HepG2 (cell line): ENCODE data around the gene PTPMT1. TPM values are rescaled to one million over a fixed set of nuclear protein-coding genes. Genes with fewer than 3 reads are reported as not detected.

Source experiments
- ATAC-seq: fragments of 200-7000 bp; cut with Tn5 transposase; 3 replicates; pipeline ENCODE4 v1.9.1; 2020; ENCODE audit warnings: mild to moderate bottlenecking, moderate library complexity
- BruUV-seq: library from RNA; stranded (reverse); fragments of 400-500 nt; replicated peaks from 2 replicates; lab custom pipeline; 2021; lab: Mats Ljungman, UMichigan
- CTCF ChIA-PET: fragments of 300-600 bp; formaldehyde crosslinking; extraction: SDS; loops from one replicate; lab custom pipeline; 2021; ENCODE audit warnings: low total read pairs, inconsistent platforms, low intra/inter-chr PET ratio; lab: Yijun Ruan, JAX
- POLR2A ChIA-PET: fragments of 350-600 bp; sonication (Branson Sonifier 250); formaldehyde crosslinking; loops from one replicate; lab custom pipeline; 2020; ENCODE audit warnings: antibody characterized with exemption, inconsistent platforms; lab: Yijun Ruan, JAX
- DNase-seq: peaks from one replicate; pipeline ENCODE4 v3.0.0-alpha.2; 2015; ENCODE audit warnings: low spot score
- FAIRE-seq: peaks from 3 replicates; lab custom pipeline; 2011; peaks lifted over from hg19 to GRCh38; lab: Jason Lieb, UNC
- H2AFZ ChIP-seq: one replicate; pipeline ENCODE4 v1.6.1; 2011; ENCODE audit warnings: low read length, inconsistent platforms
- H3K27ac ChIP-seq: fragments of 300-600 bp; 3 replicates; pipeline ENCODE4 v1.8.0; 2011; ENCODE audit warnings: mixed run types, mild to moderate bottlenecking, mixed read lengths, low read length, inconsistent platforms; ENCODE audit not compliant: insufficient read depth; ENCODE audit errors: extremely low read length
- H3K27me3 ChIP-seq, 2 experiments: fragments of 200-600 bp in 1 of 2; 2 replicates in 1 of 2; 3 replicates in 1 of 2; pipeline versions ENCODE4 v1.6.0 to v1.8.0; 2011; ENCODE audit warnings: low read length in 2 of 2, mild to moderate bottlenecking in 2 of 2, moderate library complexity in 2 of 2, inconsistent platforms in 1 of 2; ENCODE audit not compliant: insufficient read depth in 2 of 2, control insufficient read depth in 1 of 2
- H3K36me3 ChIP-seq, 2 experiments: fragments of 200-600 bp in 1 of 2; replicated peaks in 1 of 2; 2 replicates in 1 of 2; 3 replicates in 1 of 2; pipeline versions ENCODE4 v1.5.1 to v1.8.0; 2011; ENCODE audit warnings: low read length in 2 of 2, inconsistent platforms in 1 of 2; ENCODE audit not compliant: insufficient read depth in 2 of 2, control insufficient read depth in 1 of 2
- H3K4me1 ChIP-seq: 2 replicates; pipeline ENCODE4 v1.5.1; 2012; ENCODE audit warnings: low read length, inconsistent platforms; ENCODE audit not compliant: insufficient read depth
- H3K4me2 ChIP-seq: 2 replicates; pipeline ENCODE4 v1.6.0; 2011; ENCODE audit warnings: low read depth, low read length, inconsistent platforms
- H3K4me3 ChIP-seq, 3 experiments: fragments of 200-600 bp in 1 of 3; sonication (generic), shearing (Covaris generic) in 1 of 3; replicated peaks in 1 of 3; 2 replicates each; pipeline ENCODE4 v1.5.1; 2011 to 2016; ENCODE audit warnings: low read length in 3 of 3, inconsistent platforms in 2 of 3, low read depth in 2 of 3, mild to moderate bottlenecking in 2 of 3, control low read depth in 1 of 3, mixed read lengths in 1 of 3; ENCODE audit not compliant: insufficient read depth in 1 of 3
- H3K79me2 ChIP-seq: one replicate; pipeline ENCODE4 v1.6.1; 2011; ENCODE audit warnings: low read length, inconsistent platforms; ENCODE audit not compliant: insufficient read depth
- H3K9ac ChIP-seq: 2 replicates; pipeline ENCODE4 v1.6.0; 2011; ENCODE audit warnings: mild to moderate bottlenecking, low read depth, low read length, inconsistent platforms; ENCODE audit not compliant: insufficient read depth
- H3K9me3 ChIP-seq: 2 replicates; pipeline ENCODE4 v1.5.1; 2012; ENCODE audit warnings: mild to moderate bottlenecking, low read length
- H4K20me1 ChIP-seq: 2 replicates; pipeline ENCODE4 v1.6.0; 2011; ENCODE audit warnings: inconsistent platforms, mild to moderate bottlenecking, low read length, moderate library complexity; ENCODE audit not compliant: insufficient read depth
- ETV5 ChIP-seq: IDR thresholded peaks from 2 replicates; pipeline ENCODE4 v1.6.1; 2018; ENCODE audit warnings: missing biosample characterization, missing genetic modification reagents, inconsistent platforms, borderline replicate concordance
- HMG20A ChIP-seq: IDR thresholded peaks from 2 replicates; pipeline ENCODE4 v1.6.1; 2016; ENCODE audit warnings: borderline replicate concordance
- IKZF4 ChIP-seq: sonication (generic); formaldehyde crosslinking; IDR thresholded peaks from 2 replicates; pipeline ENCODE4 v1.5.1; 2020; ENCODE audit warnings: borderline replicate concordance, mild to moderate bottlenecking, low read depth, missing genetic modification reagents; ENCODE audit errors: not compliant biosample characterization
- KAT2B ChIP-seq: fragments of 150-350 bp; IDR thresholded peaks from 2 replicates; pipeline ENCODE4 v1.6.1; 2014; ENCODE audit warnings: low read depth, low read length, borderline replicate concordance
- MAFK ChIP-seq, 2 experiments: IDR thresholded peaks in 1 of 2; conservative IDR thresholded peaks in 1 of 2; 2 replicates each; pipeline ENCODE4 v1.6.1; 2011; ENCODE audit warnings: improper control_type of control experiment in 2 of 2, low read length in 2 of 2
- PBX3 ChIP-seq: sonication (generic); formaldehyde crosslinking; IDR thresholded peaks from 2 replicates; pipeline ENCODE4 v1.8.1; 2023; ENCODE audit warnings: missing genetic modification reagents, inconsistent platforms, borderline replicate concordance
- STAT5B ChIP-seq: sonication (generic); formaldehyde crosslinking; IDR thresholded peaks from 2 replicates; pipeline ENCODE4 v1.4.0; 2020; ENCODE audit warnings: missing genetic modification reagents
- ZBED4 ChIP-seq: sonication (generic); formaldehyde crosslinking; IDR thresholded peaks from 2 replicates; pipeline ENCODE4 v1.4.0; 2020; ENCODE audit warnings: missing genetic modification reagents, borderline replicate concordance
- ZC3H13 ChIP-seq: sonication (generic); formaldehyde crosslinking; IDR thresholded peaks from 2 replicates; pipeline ENCODE4 v1.8.1; 2023; ENCODE audit warnings: mild to moderate bottlenecking, missing genetic modification reagents, moderate library complexity
- ZFP82 ChIP-seq: sonication (generic); formaldehyde crosslinking; IDR thresholded peaks from 2 replicates; pipeline ENCODE4 v1.5.1; 2020; ENCODE audit warnings: mild to moderate bottlenecking, missing genetic modification reagents, borderline replicate concordance
- ZFX ChIP-seq: sonication (generic); formaldehyde crosslinking; IDR thresholded peaks from 2 replicates; pipeline ENCODE4 v1.4.0; 2020; ENCODE audit warnings: mild to moderate bottlenecking, low read depth, missing genetic modification reagents, moderate library complexity
- ZNF275 ChIP-seq: sonication (generic); formaldehyde crosslinking; IDR thresholded peaks from 2 replicates; pipeline ENCODE4 v1.8.0; 2022; ENCODE audit warnings: missing genetic modification reagents, mild to moderate bottlenecking, inconsistent platforms, borderline replicate concordance
- ZNF512 ChIP-seq: sonication (generic); formaldehyde crosslinking; IDR thresholded peaks from 2 replicates; pipeline ENCODE4 v1.4.0; 2020; ENCODE audit warnings: mild to moderate bottlenecking, missing genetic modification reagents
- ZNF572 ChIP-seq: sonication (generic); formaldehyde crosslinking; IDR thresholded peaks from 2 replicates; pipeline ENCODE4 v1.5.1; 2020; ENCODE audit warnings: mild to moderate bottlenecking, missing genetic modification reagents
- WGBS: methylation state at CpG from one replicate; pipeline ENCODE4 v1.1.6; 2017; ENCODE audit warnings: low lambda C conversion rate; 5-methylcytosine and 5-hydroxymethylcytosine counted together
- in situ Hi-C: cut with HindIII; loops from 2 replicates; pipeline ENCODE4 v1.10.0; 2017; ENCODE audit warnings: low pct_unique_long_range_greater_than_20kb; ENCODE audit not compliant: extremely low pct_ligation_motif_present
- intact Hi-C: fragments of 100-400 bp; cut with micrococcal nuclease; formaldehyde crosslinking; loops from one replicate; pipeline ENCODE4 v1.10.0; 2022; ENCODE audit not compliant: unreplicated experiment
- polyA plus RNA-seq, 8 experiments: library from polyadenylated mRNA; depleted of rRNA in 3 of 8; stranded (reverse) in 7 of 8; unstranded in 1 of 8; fragments of >200 nt; fragmentation: Illumina TruSeq in 4 of 8; extraction: Trizol in 4 of 8; gene quantifications; 2 replicates each; pipeline versions ENCODE4 v1.2.1 to v1.2.3, GENCODE V29; 2011 to 2016; ENCODE audit warnings: low read depth in 4 of 8, missing spikeins in 1 of 8, mixed read lengths in 1 of 8; ENCODE audit not compliant: insufficient read depth in 1 of 8
- total RNA-seq, 5 experiments: library from RNA; depleted of rRNA; stranded (reverse); fragments of >200 nt; fragmentation: Illumina TruSeq; extraction: Trizol; gene quantifications; 2 replicates each; pipeline ENCODE4 v1.2.3, GENCODE V29; 2016; ENCODE audit warnings: low read depth in 1 of 5

The PTPMT1 gene
- total and polyA plus RNA-seq, 2 of the 13 experiments (the other 11 are each of a cell fraction or from before 2014, with no cell fraction given): 55.6 to 129 TPM

- no peak for TF ChIP-seq ETV5
- no peak for TF ChIP-seq ZNF572 (CRISPR knock-in tag)
- no peak for TF ChIP-seq MAFK (conservative IDR thresholded peaks at IDR 0.05 in 1 of 2, IDR thresholded peaks at IDR 0.05 in 1 of 2; ENCODE audit: low read length in 2 of 2)
- TF ChIP-seq ZFX: no peak
- no peak for TF ChIP-seq PBX3 (CRISPR knock-in tag)
- TF ChIP-seq STAT5B (CRISPR knock-in tag): no peak
- TF ChIP-seq ZFP82 (CRISPR knock-in tag): no peak
These were observed 26.4 kb upstream of the PTPMT1 start (continued) for GRCh38 chr11:47538741-47539565.

- peaks cover 94% of the 10 kb centered on the region for H3K79me2 ChIP-seq
- WGBS: 95% methylated on average over 2 of the region's 2 CpGs
- no peaks in the 10 kb centered on the region for H3K27me3 ChIP-seq
- no peak overlapping the region for H2AFZ ChIP-seq
- CTCF ChIA-PET: no interaction called here
- no peak for FAIRE-seq
- no peaks in the 10 kb centered on the region for H3K9me3 ChIP-seq
- H3K36me3 ChIP-seq: peaks cover 2 to 4% of the 10 kb centered on the region in 2 experiments; a peak in 3 of 5 replicates
- H3K4me1 ChIP-seq: peaks cover 5% of the 10 kb centered on the region; the same call in 1 of the 2 replicates
- H4K20me1 ChIP-seq: peaks cover 62% of the 10 kb centered on the region
- no peak overlapping the region for H3K27ac ChIP-seq
- BruUV-seq: no TSS peak
- no peak overlapping the region for H3K4me3 ChIP-seq
- no peak overlapping the region for H3K9ac ChIP-seq
- intact Hi-C loops (no loop called here), in situ Hi-C loops (no loop called here)
- POLR2A ChIA-PET: interaction anchor here (1.2 kb wide), 1 partner anchor 24 kb away, joined by 4 read pairs; no protein-coding TSS in a partner anchor
- ATAC-seq: no peak
- DNase-seq: no peak
- no peak overlapping the region for H3K4me2 ChIP-seq
- no peak for TF ChIP-seq ZNF512 (CRISPR knock-in tag)
- TF ChIP-seq ZBED4: no peak
- no peak for TF ChIP-seq ZNF275 (CRISPR knock-in tag)
- TF ChIP-seq HMG20A (CRISPR knock-in tag): no peak
- no peak for TF ChIP-seq ZC3H13 (CRISPR knock-in tag)
- TF ChIP-seq KAT2B: no peak
- no peak for TF ChIP-seq IKZF4
These were observed 25.7 kb upstream of the PTPMT1 start for GRCh38 chr11:47539681-47540039.
